NT2/D1 (cell line): ENCODE results near the gene ME1.
"Not testable (repeated sequence)": the region's sequence is repeated elsewhere in the genome, so short reads cannot be mapped to it uniquely, and the experiment has no call there.

ENCODE experiments used
- DNase-seq: peaks from one replicate; pipeline ENCODE4 v3.0.0-alpha.2; 2011; ENCODE audit warnings: low read depth, low spot score
- H3K27me3 ChIP-seq: 2 replicates; pipeline ENCODE4 v1.6.0; 2011; ENCODE audit warnings: mild to moderate bottlenecking; ENCODE audit not compliant: insufficient read length, insufficient read depth
- H3K36me3 ChIP-seq: 2 replicates; pipeline ENCODE4 v1.6.1; 2011; ENCODE audit warnings: mild to moderate bottlenecking, low read length, mixed read lengths; ENCODE audit not compliant: insufficient read depth, insufficient read length
- H3K4me1 ChIP-seq: 2 replicates; pipeline ENCODE4 v1.5.1; 2011; ENCODE audit not compliant: insufficient read depth, insufficient read length
- H3K4me3 ChIP-seq: 2 replicates; pipeline ENCODE4 v1.5.1; 2011; ENCODE audit warnings: low read depth; ENCODE audit not compliant: insufficient read length
- H3K9ac ChIP-seq: 2 replicates; pipeline ENCODE4 v1.6.0; 2011; ENCODE audit warnings: low read depth; ENCODE audit not compliant: insufficient read length
- H3K9me3 ChIP-seq: 2 replicates; pipeline ENCODE4 v1.5.1; 2011; ENCODE audit warnings: mild to moderate bottlenecking, low read length; ENCODE audit not compliant: insufficient read depth
- SUZ12 ChIP-seq: IDR thresholded peaks from 2 replicates; pipeline ENCODE4 v1.6.1; 2011; ENCODE audit not compliant: insufficient read length, insufficient read depth; ENCODE audit errors: extremely low read depth
- YY1 ChIP-seq: IDR thresholded peaks from 2 replicates; pipeline ENCODE4 v1.6.1; 2011; ENCODE audit not compliant: insufficient read length, insufficient read depth
- ZNF274 ChIP-seq: IDR thresholded peaks from 2 replicates; pipeline ENCODE4 v1.6.1; 2011; ENCODE audit warnings: mild to moderate bottlenecking, low read depth, low read length

The ME1 gene

DNA sequence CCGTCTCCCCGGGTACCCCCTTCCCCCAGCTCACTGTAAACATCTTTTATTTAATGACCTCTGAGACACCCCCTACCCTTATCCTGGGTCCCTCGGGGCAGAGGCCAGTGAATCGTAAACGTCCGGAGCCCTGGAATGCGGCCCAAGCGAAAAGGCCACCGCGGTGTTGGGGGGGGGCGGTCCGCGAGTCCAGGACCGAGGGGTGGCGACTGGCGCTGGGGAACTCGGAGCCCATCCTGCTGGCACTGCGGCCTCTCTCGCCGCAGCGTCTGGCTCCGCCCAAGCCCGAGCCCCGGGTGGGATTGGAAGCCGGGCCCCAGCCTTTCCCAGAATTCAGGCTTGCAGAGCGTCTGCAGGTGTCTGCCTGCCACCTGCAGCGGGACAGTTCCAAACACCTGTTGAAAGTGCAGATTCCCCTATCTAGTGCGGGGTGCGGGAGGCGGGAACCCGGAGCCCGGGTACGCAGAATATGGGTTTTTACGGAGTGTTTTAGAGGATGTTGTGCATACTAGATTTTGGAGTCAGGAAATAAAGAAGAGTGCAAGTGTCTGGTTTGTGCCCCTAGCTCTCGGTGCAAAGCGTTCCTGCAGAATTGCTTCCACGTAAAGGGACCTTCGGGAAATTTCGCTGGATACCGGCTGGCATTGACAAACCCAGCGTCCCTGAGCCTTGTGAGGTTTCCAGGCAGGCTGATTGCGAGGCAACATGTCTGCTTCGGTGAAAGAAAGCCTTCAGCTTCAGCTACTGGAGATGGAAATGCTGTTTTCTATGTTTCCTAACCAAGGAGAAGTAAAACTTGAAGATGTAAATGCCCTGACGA lies 236.9 kb downstream of the ME1 start:
- H3K9me3 ChIP-seq = no peaks in the 10 kb centered on the region
- DNase-seq = no peak
- peaks cover 3% of the 10 kb centered on the region for H3K4me1 ChIP-seq
- peaks cover 2% of the 10 kb centered on the region for H3K27me3 ChIP-seq
- H3K4me3 ChIP-seq = peak overlapping the region; percentile 72
- H3K9ac ChIP-seq = peak overlapping the region; percentile 69
- H3K36me3 ChIP-seq = peaks cover 37% of the 10 kb centered on the region
- TF ChIP-seq SUZ12 (no peak), ZNF274 (no peak), YY1 (no peak)

DNA sequence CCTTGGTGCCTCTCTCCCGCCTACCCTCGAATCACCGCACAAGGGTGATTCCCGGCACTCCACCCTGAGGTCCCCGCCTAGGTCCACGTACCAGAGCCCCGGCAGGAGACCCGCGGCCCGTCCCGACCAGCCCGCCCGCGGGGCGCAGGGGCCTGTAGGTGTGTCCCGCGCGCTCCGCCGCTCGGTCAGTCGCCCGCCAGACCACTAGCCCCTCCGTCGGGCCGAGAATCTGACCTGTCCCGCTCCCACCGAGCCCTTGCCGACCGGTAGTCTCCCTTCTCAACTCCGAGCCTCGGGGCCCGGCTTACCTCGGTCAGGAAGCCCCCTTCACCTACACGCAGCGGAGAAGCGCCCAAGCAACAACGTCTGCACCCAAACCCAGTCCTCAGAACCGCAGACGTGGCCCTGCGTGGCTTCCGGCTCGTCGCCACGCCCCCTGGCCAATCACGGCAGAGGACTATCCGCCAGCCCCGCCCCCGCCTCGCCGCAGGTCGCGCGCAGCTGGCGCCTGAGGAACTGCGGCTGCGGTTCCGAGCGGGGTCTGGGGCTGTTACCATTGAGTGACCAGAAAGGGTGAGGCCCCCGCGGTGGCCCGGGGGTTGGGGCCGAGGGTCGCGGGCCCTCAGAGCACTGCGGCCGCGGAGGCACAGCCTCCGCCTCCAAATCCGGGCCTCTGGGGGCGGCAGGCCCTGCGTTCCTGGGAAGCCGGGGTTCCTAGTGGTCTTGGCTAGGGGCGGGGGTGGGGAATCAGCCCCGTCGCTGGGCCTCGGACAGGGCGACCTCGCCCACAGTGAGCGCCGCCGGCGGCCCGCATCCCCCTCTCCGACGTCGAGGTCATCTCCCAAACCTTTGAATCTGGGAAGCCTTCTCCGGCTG lies 237.7 kb downstream of the ME1 start, which contains the start of the genes PGM3 and RWDD2A:
Gene PGM3, minus strand, starts transcription at position 395 of the 876 bp plus-strand sequence. CDS start 2,253 bp downstream, outside the sequence.
Gene RWDD2A, plus strand, starts transcription at position 487 of the 876 bp plus-strand sequence. CDS start 1,095 bp downstream, outside the sequence.
- TF ChIP-seq SUZ12 = no peak
- TF ChIP-seq YY1 = no peak
- TF ChIP-seq ZNF274 = no peak

DNA sequence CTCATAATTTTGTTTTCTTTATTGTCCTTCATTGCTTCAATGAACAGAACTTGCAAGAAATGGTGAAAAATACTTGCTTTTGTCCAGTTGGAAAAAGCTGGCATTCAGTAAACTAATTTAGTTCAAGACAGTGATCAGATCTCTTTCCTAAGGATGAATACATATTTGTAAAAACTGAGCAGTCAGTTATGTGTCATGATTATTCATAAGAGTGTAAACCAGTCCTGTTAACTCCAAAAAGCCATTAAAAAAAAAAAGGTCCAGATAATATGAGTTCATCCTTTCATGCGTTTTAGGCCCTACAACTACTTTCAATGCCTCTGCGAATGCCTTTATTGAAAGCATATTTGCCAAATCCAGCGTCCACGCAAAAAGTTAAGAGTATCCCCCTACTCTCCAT lies 238.4 kb downstream of the ME1 start:
- Histone ChIP-seq H3K36me3 (peaks cover 47% of the 10 kb centered on the region), H3K9ac (peak overlapping the region; percentile 69), H3K9me3 (no peaks in the 10 kb centered on the region), H3K4me1 (peaks cover 3% of the 10 kb centered on the region), H3K4me3 (peak overlapping the region; percentile 72), H3K27me3 (peaks cover 2% of the 10 kb centered on the region)
- no peak for DNase-seq
- TF ChIP-seq ZNF274 = no peak
- no peak for TF ChIP-seq SUZ12
- TF ChIP-seq YY1 = no peak

More for the DNA sequence above, 237.7 kb downstream of the ME1 start, which contains the start of the genes PGM3 and RWDD2A:
- peaks cover 3% of the 10 kb centered on the region for H3K4me1 ChIP-seq
- peak; percentile 56 for DNase-seq
- peak within 1 kb of the TSS; percentile 72 for H3K4me3 ChIP-seq
- peak within 1 kb of the TSS; percentile 69 for H3K9ac ChIP-seq
- no peaks in the 10 kb centered on the region for H3K9me3 ChIP-seq
- H3K27me3 ChIP-seq = peaks cover 2% of the 10 kb centered on the region
- H3K36me3 ChIP-seq = peaks cover 46% of the 10 kb centered on the region

DNA sequence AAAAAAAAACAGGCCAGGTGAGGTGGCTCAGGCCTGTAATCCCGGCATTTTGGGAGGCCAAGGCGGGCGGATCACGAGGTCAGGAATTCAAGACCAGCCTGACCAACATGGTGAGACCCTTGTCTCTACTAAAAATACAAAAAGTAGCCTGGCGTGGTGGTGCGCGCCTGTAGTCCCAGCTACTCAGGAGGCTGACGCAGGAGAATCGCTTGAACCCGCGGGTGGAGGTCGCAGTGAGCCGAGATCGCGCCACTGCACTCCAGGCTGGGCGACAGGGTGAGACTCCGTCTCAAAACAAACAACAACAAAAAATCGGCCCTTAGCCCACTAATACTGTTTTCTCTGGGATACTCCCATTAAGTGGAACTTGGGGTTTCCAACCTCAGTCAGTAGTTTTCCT lies 238.9 kb downstream of the ME1 start:
- H3K27me3 ChIP-seq, H3K4me1 ChIP-seq, H3K9ac ChIP-seq, H3K9me3 ChIP-seq, DNase-seq: not testable (repeated sequence)
- Histone ChIP-seq H3K36me3 (peaks cover 52% of the 10 kb centered on the region), H3K4me3 (peak overlapping the region; percentile 72)

DNA sequence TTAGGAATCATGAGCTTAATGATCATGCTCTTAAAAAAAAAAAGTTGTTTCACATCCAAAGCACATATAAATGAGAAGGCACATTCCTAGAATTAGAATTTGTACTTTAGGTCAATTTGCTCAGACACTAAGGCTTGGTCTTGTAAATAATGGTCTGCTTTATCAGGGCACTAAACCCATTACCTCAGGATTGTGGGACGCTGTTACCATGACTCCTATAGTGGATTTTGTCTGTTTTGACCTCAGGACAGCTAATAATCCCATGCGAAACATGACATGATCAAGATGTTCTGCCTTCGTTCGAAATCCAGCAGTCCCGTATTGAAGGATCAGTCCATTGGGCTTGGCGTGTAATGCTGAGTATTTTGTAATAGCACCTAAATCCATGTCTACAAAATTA lies 240.2 kb downstream of the ME1 start:
- Histone ChIP-seq H3K36me3 (peaks cover 56% of the 10 kb centered on the region), H3K4me1 (peaks cover 3% of the 10 kb centered on the region)
- TF ChIP-seq YY1 (no peak), SUZ12 (no peak), ZNF274 (no peak)

DNA sequence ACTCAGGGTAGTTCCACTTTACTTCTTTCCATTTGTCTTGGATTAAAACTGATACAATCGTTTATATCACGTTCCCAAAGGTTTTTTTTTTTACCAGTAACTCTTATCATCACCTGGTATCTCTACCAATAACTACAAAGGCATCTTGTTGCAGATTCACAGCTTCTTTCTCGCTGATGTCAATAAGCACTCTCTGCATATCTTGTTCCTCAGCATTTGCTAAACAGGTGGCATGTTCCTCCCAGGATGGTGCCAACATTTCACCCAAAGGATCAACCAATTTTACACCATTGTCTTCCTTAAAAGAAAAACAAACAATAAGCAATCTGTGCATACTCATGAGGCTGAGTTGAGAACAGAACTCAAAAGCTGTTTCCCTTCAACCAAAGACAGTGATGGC lies 242.3 kb downstream of the ME1 start:
- Histone ChIP-seq H3K9me3 (no peaks in the 10 kb centered on the region), H3K9ac (no peak overlapping the region), H3K36me3 (peaks cover 68% of the 10 kb centered on the region), H3K27me3 (no peaks in the 10 kb centered on the region), H3K4me3 (no peak overlapping the region), H3K4me1 (no peaks in the 10 kb centered on the region)
- DNase-seq = no peak
- no peak for TF ChIP-seq SUZ12
- TF ChIP-seq ZNF274 = no peak
- no peak for TF ChIP-seq YY1

More for the DNA sequence above, 240.2 kb downstream of the ME1 start:
- DNase-seq = no peak
- Histone ChIP-seq H3K9ac (no peak overlapping the region), H3K4me3 (no peak overlapping the region), H3K9me3 (no peaks in the 10 kb centered on the region), H3K27me3 (peaks cover 2% of the 10 kb centered on the region)

DNA sequence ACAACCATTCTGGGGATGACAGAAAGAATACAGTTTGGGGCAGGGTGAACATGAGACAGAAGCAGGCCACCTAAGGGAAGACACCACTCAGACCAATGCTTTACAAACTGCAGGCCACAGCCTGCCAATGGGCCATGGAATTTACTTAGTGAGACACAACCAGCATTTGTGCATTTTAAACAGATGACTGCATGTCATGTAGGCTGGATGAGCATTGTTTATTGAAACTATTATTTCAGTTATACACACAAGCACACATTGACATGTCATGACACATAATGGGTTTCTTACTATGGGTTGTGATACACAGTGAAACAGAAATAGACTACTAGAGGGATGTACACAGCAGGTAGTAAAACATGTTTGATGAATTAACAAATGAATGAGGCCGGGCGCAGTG lies 245.8 kb downstream of the ME1 start:
- no peak for DNase-seq
- Histone ChIP-seq H3K9me3 (no peaks in the 10 kb centered on the region), H3K9ac (no peak overlapping the region), H3K4me1 (no peaks in the 10 kb centered on the region), H3K36me3 (peaks cover 87% of the 10 kb centered on the region), H3K27me3 (no peaks in the 10 kb centered on the region), H3K4me3 (no peak overlapping the region)
- TF ChIP-seq ZNF274 = no peak
- TF ChIP-seq SUZ12 = no peak
- no peak for TF ChIP-seq YY1
